NOMO-1 treated with dmso at 0.1 percent for 144 hours (cell line): ENCODE data around the gene TRNT1.

Experiments
- DNase-seq: peaks from one replicate; lab custom pipeline; 2025; ENCODE audit not compliant: unreplicated experiment; lab: John Stamatoyannopoulos, UW

Gene TRNT1

GRCh38 chr3:3177861-3178497 is 51.2 kb downstream of the TRNT1 start:
- no peak for DNase-seq

GRCh38 chr3:3178498-3179328 is 52.0 kb downstream of the TRNT1 start:
- DNase-seq: no peak

GRCh38 chr3:3179407-3180094 is 52.8 kb downstream of the TRNT1 start, which contains the start of gene CRBN:
TSS of gene CRBN (minus strand) at chr3:3179691. CDS start at chr3:3179687, 4 bp downstream.
- DNase-seq: peak; percentile 74

GRCh38 chr3:3180456-3180855 is 53.7 kb downstream of the TRNT1 start:
- no peak for DNase-seq

DNA sequence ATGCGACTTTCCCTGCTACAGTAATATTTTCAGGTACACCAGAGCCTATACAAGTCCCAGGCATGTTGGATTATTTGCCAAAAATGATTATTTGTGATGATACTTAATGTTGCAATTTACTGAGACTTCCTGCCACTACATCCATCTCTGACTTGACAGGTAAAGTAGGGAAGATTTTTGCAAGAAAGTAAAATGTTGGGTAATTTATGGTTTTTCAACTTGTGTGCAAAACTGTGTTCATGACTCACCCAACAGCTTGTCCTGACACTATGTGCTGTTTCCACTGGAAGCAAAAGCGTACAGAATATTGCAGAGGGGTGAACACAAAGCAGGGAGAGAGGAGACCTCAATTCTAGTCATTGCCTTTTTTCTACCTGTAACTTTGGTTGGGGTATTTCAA is 58.1 kb downstream of the TRNT1 start:
- peak; percentile 14 for DNase-seq

DNA sequence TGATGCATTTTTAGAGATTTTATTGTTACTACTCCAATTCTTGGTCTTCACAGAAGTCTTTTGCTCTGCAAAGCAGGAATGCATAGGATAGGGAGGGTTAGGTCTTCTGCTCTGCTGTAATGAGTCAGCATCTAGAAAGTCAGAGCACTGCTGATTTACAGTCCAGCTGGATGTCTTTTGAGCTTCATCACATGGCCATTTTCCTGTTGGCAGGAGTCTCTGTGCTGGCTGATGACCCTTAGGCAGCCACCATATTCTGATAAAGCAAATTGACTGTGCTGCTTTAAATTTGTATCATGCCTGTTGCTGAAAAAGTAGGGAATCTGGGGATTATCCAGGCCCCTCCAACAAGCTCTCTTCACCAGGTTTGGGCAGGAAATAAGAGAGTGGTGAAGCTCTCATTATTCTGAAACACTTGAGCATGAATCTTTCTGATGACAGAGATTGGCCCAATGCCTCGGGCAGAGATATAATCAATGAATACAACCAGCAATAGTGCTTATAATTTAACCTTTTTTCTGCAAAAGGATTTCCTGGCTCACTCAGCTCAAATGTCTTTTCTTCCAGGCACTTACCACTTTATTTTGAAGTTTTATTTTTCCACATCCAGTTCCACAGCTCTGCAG is 62.5 kb downstream of the TRNT1 start:
- no peak for DNase-seq

GRCh38 chr3:3189961-3190360 is 63.2 kb downstream of the TRNT1 start:
- DNase-seq: no peak

DNA sequence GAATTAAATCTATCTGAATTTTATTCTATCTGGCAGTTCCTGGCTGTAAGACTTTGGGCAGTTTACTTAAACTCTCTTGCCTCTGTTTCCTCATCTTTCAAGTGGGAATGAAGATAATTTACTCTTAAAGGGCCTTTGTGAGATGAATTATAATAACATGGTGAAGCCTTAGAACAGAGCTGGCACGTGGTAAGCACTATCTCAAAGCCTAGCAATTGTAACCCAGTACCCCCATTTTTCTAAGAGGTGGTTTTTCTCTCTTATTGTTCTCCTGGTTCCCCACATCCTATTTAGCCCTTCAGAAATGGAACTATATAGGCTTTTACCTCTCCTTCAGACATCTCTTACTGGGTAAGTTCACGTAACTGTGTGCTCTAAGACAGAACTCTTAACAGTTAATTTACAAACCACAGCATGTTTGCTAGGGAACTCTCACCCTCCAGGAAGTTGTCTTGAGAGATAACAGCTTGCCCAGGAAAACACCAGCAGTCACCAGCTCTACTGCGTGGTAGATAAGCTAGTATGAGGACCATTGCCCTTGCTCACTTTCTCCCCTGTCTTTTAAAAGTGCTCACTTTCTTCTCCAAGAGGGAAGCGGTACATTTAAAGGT is 65.0 kb downstream of the TRNT1 start:
- DNase-seq: no peak

- no peak for DNase-seq
These were observed 65.5 kb downstream of the TRNT1 start for GRCh38 chr3:3192286-3192675.

DNA sequence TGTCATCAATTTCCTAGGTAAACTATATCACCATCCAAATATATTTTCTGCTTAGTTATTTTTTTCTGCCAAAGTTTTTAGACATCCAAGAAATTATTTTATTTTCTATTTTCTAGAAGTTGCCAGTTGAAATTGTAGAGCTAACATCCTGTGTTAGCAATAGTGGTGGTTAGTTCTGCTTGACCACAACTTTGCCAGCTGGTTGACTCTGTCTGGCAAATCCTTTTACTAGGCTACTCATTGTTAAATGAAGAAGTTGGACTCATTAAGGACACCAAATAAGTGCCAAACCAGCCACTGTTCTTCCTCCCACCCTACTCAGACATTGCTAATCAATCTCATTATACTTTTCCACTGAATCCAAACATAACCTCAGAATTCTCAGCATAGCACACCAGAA is 68.1 kb downstream of the TRNT1 start:
- no peak for DNase-seq

- no peak for DNase-seq
These were observed 69.6 kb downstream of the TRNT1 start for GRCh38 chr3:3196148-3196861.
